ENCODE measurements around the gene ETV6.

Gene ETV6

GRCh38 chr12:11786638-11787365 lies 137.3 kb downstream of the ETV6 start:
- no peak for DNase-seq

DNA sequence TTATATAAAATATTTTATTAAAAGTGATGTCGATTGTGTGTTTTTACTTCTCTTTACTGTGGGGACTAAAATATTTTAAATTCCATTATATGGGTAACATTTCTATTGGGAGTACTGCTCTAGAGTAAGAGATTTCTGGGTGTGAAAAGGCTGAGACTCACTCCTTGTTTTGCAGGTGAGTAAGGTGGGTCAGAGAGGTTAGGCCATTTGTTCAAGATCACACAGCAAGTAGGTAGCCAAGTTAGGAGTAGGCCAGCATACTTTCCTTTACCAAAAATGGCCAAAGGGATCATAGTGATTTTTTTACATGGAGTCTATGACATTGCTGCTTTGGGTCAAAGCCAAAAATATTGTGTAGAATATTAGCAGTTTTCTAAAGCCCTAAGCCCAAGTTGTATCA lies 138.0 kb downstream of the ETV6 start:
- no peak for DNase-seq

DNA sequence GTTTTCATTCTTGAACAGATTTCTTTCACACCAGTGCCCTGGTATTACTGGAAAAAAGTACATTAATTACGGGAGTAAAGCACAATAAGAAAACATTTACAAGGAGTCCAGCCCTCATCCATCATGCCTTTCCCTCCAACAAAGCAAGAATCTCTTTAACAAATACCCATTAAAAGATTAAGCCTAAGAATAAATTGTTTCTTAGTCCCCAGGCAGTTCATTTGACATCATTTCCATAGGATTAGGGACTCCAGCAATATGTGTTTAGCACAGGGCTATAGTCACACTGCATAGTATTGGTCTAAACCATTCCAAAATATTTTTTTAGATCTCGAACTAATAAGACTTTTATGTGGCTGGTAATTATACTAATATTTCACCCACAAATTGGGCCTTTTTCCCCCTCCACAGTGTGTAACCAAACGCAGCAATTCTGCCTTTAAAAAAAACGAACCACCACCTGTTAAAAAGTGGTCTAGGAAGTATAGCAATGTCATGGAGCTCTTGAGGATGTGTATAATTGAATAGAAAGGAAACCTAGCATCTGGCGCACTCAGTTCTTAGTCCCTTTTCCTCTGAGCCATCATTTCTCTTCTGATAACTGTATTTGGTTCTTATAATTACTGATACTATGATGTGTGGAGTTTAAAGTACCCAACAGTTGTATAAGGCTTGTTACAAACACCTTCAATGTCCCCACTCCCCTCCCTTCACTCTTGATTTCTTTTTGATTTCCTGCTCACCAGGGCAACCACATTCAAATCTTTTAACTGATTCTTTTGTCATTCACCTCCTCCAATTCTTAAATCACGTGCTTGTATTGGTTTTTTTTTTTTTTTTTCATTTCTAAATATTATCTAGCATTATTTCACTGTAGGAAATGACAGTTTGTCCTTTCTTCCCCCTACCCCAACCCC lies 138.7 kb downstream of the ETV6 start:
- DNase-seq, result no peak

GRCh38 chr12:11793921-11794710 lies 144.6 kb downstream of the ETV6 start:
- DNase-seq, result no peak

DNA sequence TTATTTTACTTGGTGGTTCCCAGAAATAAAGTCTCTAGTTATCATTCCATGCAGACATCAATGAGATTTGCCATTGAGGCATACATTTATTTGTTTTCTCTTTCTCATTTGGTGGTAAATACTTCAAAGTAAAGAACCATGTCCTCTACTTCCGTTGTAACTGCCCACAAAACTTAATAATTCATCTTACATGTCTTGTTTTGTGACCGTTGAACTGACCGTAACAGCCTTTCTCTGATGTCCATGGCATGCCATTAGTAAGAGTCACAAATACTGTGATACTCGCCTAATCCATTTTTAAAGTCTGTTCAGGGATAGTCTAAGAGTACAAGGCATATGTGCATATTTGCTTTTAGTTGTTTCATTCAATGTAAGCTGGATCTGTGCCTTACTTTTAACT lies 145.3 kb downstream of the ETV6 start:
- DNase-seq, result no peak

GRCh38 chr12:11795192-11795912 lies 145.9 kb downstream of the ETV6 start:
- DNase-seq, result no peak

DNA sequence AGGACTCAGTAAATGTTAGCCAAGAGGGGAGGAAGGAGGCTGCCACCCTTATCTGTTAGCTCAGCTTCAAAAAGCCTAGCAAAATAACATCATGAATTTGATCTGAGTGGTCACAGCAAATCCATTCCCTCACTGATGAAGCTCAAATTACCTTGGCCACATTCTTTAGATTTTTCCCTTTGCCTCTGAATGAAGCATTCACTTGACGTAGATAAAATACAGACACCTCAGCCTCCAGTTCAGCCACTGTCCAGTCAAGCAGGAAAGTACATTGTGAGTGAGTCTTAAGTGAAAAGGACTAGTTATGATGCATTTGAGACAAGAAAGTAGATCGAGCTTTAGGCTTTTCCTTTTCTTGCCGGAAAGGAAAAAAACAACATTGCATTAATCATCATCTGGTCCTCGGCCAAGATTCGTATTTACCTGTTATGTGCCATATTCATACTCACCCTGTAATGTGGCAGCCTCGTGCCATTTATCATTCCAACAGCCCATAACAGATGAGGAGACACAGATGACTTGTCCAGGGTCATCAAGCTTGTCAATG lies 146.5 kb downstream of the ETV6 start:
- DNase-seq, result no peak

GRCh38 chr12:11797317-11797913 lies 147.9 kb downstream of the ETV6 start:
- no peak for DNase-seq

- no peak for DNase-seq
Measured at GRCh38 chr12:11798006-11798708, 148.7 kb downstream of the ETV6 start.

GRCh38 chr12:11798856-11799501 lies 149.5 kb downstream of the ETV6 start:
- no peak for DNase-seq

DNA sequence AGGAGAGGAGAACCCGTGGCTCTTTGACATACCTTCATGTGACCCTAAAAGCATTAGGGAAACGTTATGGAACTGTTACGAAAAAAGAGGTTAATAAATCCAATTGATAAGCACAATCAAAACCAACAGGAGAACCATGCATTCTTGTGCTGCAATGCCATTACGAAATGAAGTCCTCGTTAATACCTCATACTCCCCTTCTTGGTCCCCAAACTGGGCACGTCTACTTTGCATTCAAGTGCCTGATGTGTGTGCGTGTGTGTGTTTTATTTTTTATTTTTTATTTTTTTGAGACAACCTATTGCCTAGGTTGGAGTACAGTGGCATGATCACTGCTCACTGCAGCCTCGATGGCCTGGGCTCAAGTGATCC lies 150.0 kb downstream of the ETV6 start:
- DNase-seq, result no peak

- DNase-seq, result no peak
Measured at GRCh38 chr12:11801643-11802042, 152.2 kb downstream of the ETV6 start.

GRCh38 chr12:11804130-11804529 lies 154.7 kb downstream of the ETV6 start:
- DNase-seq, result no peak

DNA sequence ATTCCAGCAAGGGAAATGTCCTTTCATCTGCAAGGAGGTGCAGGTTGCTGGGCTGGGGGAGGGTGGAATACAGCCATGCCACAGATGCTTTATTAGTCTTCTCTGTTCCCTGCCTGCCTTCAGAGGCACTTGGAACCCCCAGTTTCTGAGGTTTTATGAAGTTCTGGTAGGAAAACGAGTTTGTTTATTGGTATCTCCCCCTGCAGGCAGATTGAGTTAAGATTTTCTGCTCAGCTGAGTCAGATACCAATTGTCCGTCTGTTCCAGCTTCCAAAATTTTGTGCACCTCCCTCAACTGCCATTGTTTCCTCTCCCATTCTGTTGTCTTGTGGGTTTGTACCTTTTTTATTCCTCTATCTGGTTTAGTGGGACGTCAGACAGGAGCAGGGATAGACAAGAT lies 155.6 kb downstream of the ETV6 start:
- no peak for DNase-seq

DNA sequence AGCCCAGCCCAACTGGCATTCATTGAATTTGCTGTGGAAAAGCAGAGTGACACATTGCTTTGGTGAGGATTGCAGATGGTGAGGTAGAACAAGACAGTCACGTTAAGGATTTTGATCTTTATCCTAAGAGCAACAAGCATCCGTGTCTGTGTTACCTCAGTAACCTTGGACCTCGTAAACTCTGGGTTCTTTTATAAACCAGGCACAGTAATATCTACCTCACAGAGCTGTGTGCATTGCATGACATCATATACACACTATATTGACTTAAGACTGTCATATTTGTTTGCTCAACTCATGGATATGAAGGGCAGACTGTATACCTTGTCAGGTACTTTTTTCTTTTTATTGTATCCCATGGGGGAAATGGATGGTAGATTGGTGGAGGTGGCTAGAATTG lies 156.2 kb downstream of the ETV6 start:
- DNase-seq, result peak; percentile 6

- DNase-seq, result no peak
Measured at GRCh38 chr12:11807458-11807857, 158.0 kb downstream of the ETV6 start.

GRCh38 chr12:11808931-11809330 lies 159.5 kb downstream of the ETV6 start:
- no peak for DNase-seq

GRCh38 chr12:11810206-11810545 lies 160.7 kb downstream of the ETV6 start:
- DNase-seq, result no peak

GRCh38 chr12:11811008-11811407 lies 161.5 kb downstream of the ETV6 start:
- DNase-seq, result no peak

- no peak for DNase-seq
Measured at GRCh38 chr12:11812241-11812585, 162.7 kb downstream of the ETV6 start.
